HEK293 (cell line): ENCODE measurements around the gene STEAP2.

Source experiments
- CTCF ChIA-PET: fragments of 350-600 bp; formaldehyde crosslinking; extraction: SDS; loops from one replicate; lab custom pipeline; 2021; ENCODE audit warnings: antibody characterized with exemption; lab: Yijun Ruan, JAX
- POLR2A ChIA-PET: fragments of 300-600 bp; formaldehyde crosslinking; extraction: SDS; loops from one replicate; lab custom pipeline; 2020; ENCODE audit warnings: antibody characterized with exemption, inconsistent platforms; lab: Yijun Ruan, JAX
- H3K27ac ChIP-seq: fragments of 200-500 bp; sonication (Bioruptor generic); 2 replicates; pipeline ENCODE4 v1.5.1; 2014; ENCODE audit warnings: low read depth, low read length, control low read depth, inconsistent platforms; ENCODE audit errors: extremely low read depth
- H3K36me3 ChIP-seq, 2 experiments: fragments of 200-500 bp in 1 of 2; sonication (Bioruptor generic) in 1 of 2; 1 replicate in 1 of 2; 2 replicates in 1 of 2; pipeline ENCODE4 v1.5.1; 2014 to 2017; ENCODE audit warnings: inconsistent platforms in 2 of 2, low read length in 2 of 2; ENCODE audit not compliant: control insufficient read depth in 2 of 2, insufficient read depth in 1 of 2
- H3K4me1 ChIP-seq: fragments of 200-500 bp; sonication (Bioruptor generic); 2 replicates; pipeline ENCODE4 v1.5.1; 2014; ENCODE audit warnings: mild to moderate bottlenecking, low read length, inconsistent platforms; ENCODE audit not compliant: control insufficient read depth, insufficient read depth
- H3K4me3 ChIP-seq: 2 replicates; pipeline ENCODE4 v1.5.1; 2011; ENCODE audit warnings: low read depth, mild to moderate bottlenecking, control low read depth, low read length, moderate library complexity
- H3K9me3 ChIP-seq: fragments of 200-500 bp; sonication (Bioruptor generic); 2 replicates; pipeline ENCODE4 v1.5.1; 2014; ENCODE audit warnings: low read depth, low read length, inconsistent platforms; ENCODE audit not compliant: control insufficient read depth, insufficient read depth
- CTCF ChIP-seq: fragments of 450-650 bp; formaldehyde crosslinking; IDR thresholded peaks from 2 replicates; pipeline ENCODE4 v1.5.1; 2016; ENCODE audit warnings: missing biosample characterization, missing genetic modification characterization
- KLF1 ChIP-seq: fragments of 450-650 bp; formaldehyde crosslinking; IDR thresholded peaks from 2 replicates; pipeline ENCODE4 v1.5.1; 2016; ENCODE audit warnings: missing biosample characterization, missing genetic modification characterization
- KLF16 ChIP-seq: fragments of 450-650 bp; formaldehyde crosslinking; IDR thresholded peaks from 2 replicates; pipeline ENCODE4 v1.5.1; 2017; ENCODE audit warnings: missing biosample characterization, missing genetic modification characterization
- KLF8 ChIP-seq: fragments of 450-650 bp; formaldehyde crosslinking; IDR thresholded peaks from 2 replicates; pipeline ENCODE4 v1.5.1; 2016; ENCODE audit warnings: missing biosample characterization, missing genetic modification characterization
- MZF1 ChIP-seq: fragments of 450-650 bp; formaldehyde crosslinking; IDR thresholded peaks from 2 replicates; pipeline ENCODE4 v1.5.1; 2017; ENCODE audit warnings: missing biosample characterization, missing genetic modification characterization, borderline replicate concordance
- PBX3 ChIP-seq: sonication (generic); formaldehyde crosslinking; IDR thresholded peaks from 2 replicates; pipeline ENCODE4 v1.8.1; 2022; ENCODE audit warnings: mild to moderate bottlenecking, moderate library complexity, missing genetic modification reagents
- PRDM10 ChIP-seq: fragments of 450-650 bp; formaldehyde crosslinking; IDR thresholded peaks from 2 replicates; pipeline ENCODE4 v1.5.1; 2016; ENCODE audit warnings: missing biosample characterization, missing genetic modification characterization
- SCRT1 ChIP-seq: fragments of 450-650 bp; formaldehyde crosslinking; IDR thresholded peaks from 2 replicates; pipeline ENCODE4 v1.5.1; 2016; ENCODE audit warnings: missing biosample characterization, missing genetic modification characterization, borderline replicate concordance
- YY1 ChIP-seq: fragments of 450-650 bp; formaldehyde crosslinking; IDR thresholded peaks from 2 replicates; pipeline ENCODE4 v1.5.1; 2018; ENCODE audit warnings: missing biosample characterization, missing genetic modification characterization
- ZBTB44 ChIP-seq: fragments of 450-650 bp; IDR thresholded peaks from 2 replicates; pipeline ENCODE4 v1.5.1; 2018; ENCODE audit warnings: missing biosample characterization, mild to moderate bottlenecking, missing genetic modification characterization
- ZBTB6 ChIP-seq: fragments of 450-650 bp; formaldehyde crosslinking; IDR thresholded peaks from 2 replicates; pipeline ENCODE4 v1.5.1; 2017; ENCODE audit warnings: missing biosample characterization, missing genetic modification characterization
- ZFP37 ChIP-seq: fragments of 450-650 bp; formaldehyde crosslinking; IDR thresholded peaks from 2 replicates; pipeline ENCODE4 v1.5.1; 2016; ENCODE audit warnings: missing biosample characterization, missing genetic modification characterization
- ZNF18 ChIP-seq: fragments of 450-650 bp; formaldehyde crosslinking; IDR thresholded peaks from 2 replicates; pipeline ENCODE4 v1.5.1; 2016; ENCODE audit warnings: missing biosample characterization, missing genetic modification characterization
- ZNF211 ChIP-seq: fragments of 450-650 bp; formaldehyde crosslinking; IDR thresholded peaks from 2 replicates; pipeline ENCODE4 v1.5.1; 2016; ENCODE audit warnings: low read depth, missing biosample characterization, missing genetic modification characterization
- ZNF221 ChIP-seq: fragments of 450-650 bp; formaldehyde crosslinking; IDR thresholded peaks from 2 replicates; pipeline ENCODE4 v1.5.1; 2017; ENCODE audit warnings: missing biosample characterization, missing genetic modification characterization, borderline replicate concordance
- ZNF292 ChIP-seq: fragments of 450-650 bp; formaldehyde crosslinking; IDR thresholded peaks from 2 replicates; pipeline ENCODE4 v1.5.1; 2016; ENCODE audit warnings: low read depth, missing biosample characterization, missing genetic modification characterization, borderline replicate concordance
- ZNF335 ChIP-seq: fragments of 450-650 bp; formaldehyde crosslinking; conservative IDR thresholded peaks from 2 replicates; pipeline ENCODE4 v1.5.1; 2016; ENCODE audit warnings: missing biosample characterization, missing genetic modification characterization
- ZNF391 ChIP-seq: fragments of 450-650 bp; formaldehyde crosslinking; IDR thresholded peaks from 2 replicates; pipeline ENCODE4 v1.5.1; 2016; ENCODE audit warnings: low read depth, missing biosample characterization, missing genetic modification characterization, borderline replicate concordance
- ZNF404 ChIP-seq: fragments of 450-650 bp; formaldehyde crosslinking; IDR thresholded peaks from 2 replicates; pipeline ENCODE4 v1.5.1; 2017; ENCODE audit warnings: missing biosample characterization, missing genetic modification characterization
- ZNF530 ChIP-seq: fragments of 450-650 bp; formaldehyde crosslinking; IDR thresholded peaks from 2 replicates; pipeline ENCODE4 v1.5.1; 2016; ENCODE audit warnings: low read depth, missing biosample characterization, missing genetic modification characterization
- ZSCAN5A ChIP-seq: fragments of 450-650 bp; formaldehyde crosslinking; IDR thresholded peaks from 2 replicates; pipeline ENCODE4 v1.5.1; 2016; ENCODE audit warnings: missing biosample characterization, missing genetic modification characterization
- ZXDB ChIP-seq: fragments of 450-650 bp; formaldehyde crosslinking; IDR thresholded peaks from 2 replicates; pipeline ENCODE4 v1.5.1; 2016; ENCODE audit warnings: missing biosample characterization, missing genetic modification characterization

The STEAP2 gene

GRCh38 chr7:90244565-90244908 is 33.0 kb downstream of the STEAP2 start (continued):
- TF ChIP-seq ZNF530 (tag by site-specific recombination) (no peak), ZBTB6 (tag by site-specific recombination) (no peak), ZSCAN5A (no peak), KLF1 (tag by site-specific recombination) (no peak), ZBTB44 (tag by site-specific recombination) (no peak), SCRT1 (tag by site-specific recombination) (no peak)

GRCh38 chr7:90244909-90245851 is 33.6 kb downstream of the STEAP2 start, which contains the start of gene CFAP69:
Gene CFAP69 (plus strand): TSS chr7:90245174. CDS start chr7:90245425, 251 bp downstream.
- H3K9me3 ChIP-seq: no peaks in the 10 kb centered on the region
- H3K4me3 ChIP-seq: peak within 1 kb of the TSS; percentile 86
- no peaks in the 10 kb centered on the region for H3K4me1 ChIP-seq
- CTCF ChIA-PET: interaction anchor here (0.6 kb wide), 1 partner anchor 1849 kb away, joined by 3 read pairs; no protein-coding TSS in a partner anchor
- H3K36me3 ChIP-seq: no peaks in the 10 kb centered on the region
- H3K27ac ChIP-seq: no peak within 1 kb of the TSS; the same call in 1 of the 2 replicates
- POLR2A ChIA-PET: interaction anchor here (1.0 kb wide), 1 partner anchor 9 kb away, joined by 3 read pairs; no protein-coding TSS in a partner anchor
- TF ChIP-seq ZNF211 (no peak), CTCF (tag by site-specific recombination) (peak; percentile 56; the same call in 1 of the 2 replicates), ZNF18 (no peak), ZNF335 (tag by site-specific recombination) (peak; percentile 89), ZNF221 (no peak), ZNF391 (tag by site-specific recombination) (no peak), ZNF292 (tag by site-specific recombination) (no peak), ZNF404 (tag by site-specific recombination) (no peak), MZF1 (no peak), PRDM10 (tag by site-specific recombination) (peak; percentile 87), KLF16 (tag by site-specific recombination) (peak; percentile 66; the same call in 1 of the 2 replicates), YY1 (tag by site-specific recombination) (no peak), ZXDB (tag by site-specific recombination) (peak; percentile 59), KLF8 (peak; percentile 30; the same call in 1 of the 2 replicates), ZFP37 (tag by site-specific recombination) (peak; percentile 47; the same call in 1 of the 2 replicates), PBX3 (CRISPR knock-in tag) (0 out of 2 replicates have a peak, but pooled peaks have one; percentile 33)
